Middle frontal gyrus (tissue), 1 donor: ENCODE data around the gene CYP2R1.
"Not testable (repeated sequence)": the region's sequence is repeated elsewhere in the genome, so short reads cannot be mapped to it uniquely, and the experiment has no call there.

Experiments used
- DNase-seq: peaks from one replicate; pipeline ENCODE4 v3.0.0-alpha.2; 2015; ENCODE audit warnings: low spot score; ENCODE audit errors: extremely low spot score

The CYP2R1 gene

GRCh38 chr11:14892577-14892976 is 546 bp upstream of the CYP2R1 start:
- no peak for DNase-seq

GRCh38 chr11:14891143-14892035 is 642 bp downstream of the CYP2R1 start:
- peak; percentile 84 for DNase-seq

- DNase-seq = no peak
Observed at GRCh38 chr11:14886513-14886912, 5.5 kb downstream of the CYP2R1 start.

GRCh38 chr11:14884667-14885273 is 7.3 kb downstream of the CYP2R1 start:
- no peak for DNase-seq

- DNase-seq = not testable (repeated sequence)
Observed at GRCh38 chr11:14883683-14884082, 8.3 kb downstream of the CYP2R1 start.

- no peak for DNase-seq
Observed at GRCh38 chr11:14882196-14882595, 9.8 kb downstream of the CYP2R1 start.

GRCh38 chr11:14881576-14882193 is 10.3 kb downstream of the CYP2R1 start:
- DNase-seq = no peak

GRCh38 chr11:14875163-14875562 is 16.9 kb downstream of the CYP2R1 start:
- DNase-seq = no peak

GRCh38 chr11:14873632-14874031 is 18.4 kb downstream of the CYP2R1 start:
- no peak for DNase-seq

GRCh38 chr11:14872032-14872431 is 20.0 kb downstream of the CYP2R1 start:
- no peak for DNase-seq

- not testable (repeated sequence) for DNase-seq
Observed at GRCh38 chr11:14863775-14864174, 28.3 kb downstream of the CYP2R1 start.

GRCh38 chr11:14861680-14862079 is 30.4 kb downstream of the CYP2R1 start:
- DNase-seq = no peak

GRCh38 chr11:14860511-14860910 is 31.5 kb downstream of the CYP2R1 start:
- no peak for DNase-seq

- DNase-seq = no peak
Observed at GRCh38 chr11:14858404-14858803, 33.6 kb downstream of the CYP2R1 start.

- no peak for DNase-seq
Observed at GRCh38 chr11:14857621-14858020, 34.4 kb downstream of the CYP2R1 start.

- DNase-seq = no peak
Observed at GRCh38 chr11:14855890-14856289, 36.1 kb downstream of the CYP2R1 start.

- DNase-seq = no peak
Observed at GRCh38 chr11:14854057-14854456, 38.0 kb downstream of the CYP2R1 start.

GRCh38 chr11:14852571-14853177 is 39.4 kb downstream of the CYP2R1 start:
- no peak for DNase-seq

GRCh38 chr11:14842002-14842401 is 50.0 kb downstream of the CYP2R1 start:
- no peak for DNase-seq

- no peak for DNase-seq
Observed at GRCh38 chr11:14835496-14836492, 56.2 kb downstream of the CYP2R1 start.
